Left renal pelvis (tissue), 4 donors: ENCODE measurements around the gene UNC93B1. TPM values are rescaled to one million over a fixed set of nuclear protein-coding genes. Genes with fewer than 3 reads are reported as not detected.

Source experiments
- DNase-seq, 4 donors: peaks; one replicate each; pipeline ENCODE4 v3.0.0-alpha.2; 2013; ENCODE audit warnings: low read depth in 4 of 4, low spot score in 3 of 4
- polyA plus RNA-seq, 4 donors: library from polyadenylated mRNA; unstranded; fragments of 120-200 nt; gene quantifications; one replicate each; pipeline ENCODE4 v1.2.1, GENCODE V29; 2013; ENCODE audit not compliant: insufficient read length in 4 of 4

UNC93B1 gene
- polyA plus RNA-seq, 4 donors: 7.9 to 15.2 (median 9.9) TPM

DNA sequence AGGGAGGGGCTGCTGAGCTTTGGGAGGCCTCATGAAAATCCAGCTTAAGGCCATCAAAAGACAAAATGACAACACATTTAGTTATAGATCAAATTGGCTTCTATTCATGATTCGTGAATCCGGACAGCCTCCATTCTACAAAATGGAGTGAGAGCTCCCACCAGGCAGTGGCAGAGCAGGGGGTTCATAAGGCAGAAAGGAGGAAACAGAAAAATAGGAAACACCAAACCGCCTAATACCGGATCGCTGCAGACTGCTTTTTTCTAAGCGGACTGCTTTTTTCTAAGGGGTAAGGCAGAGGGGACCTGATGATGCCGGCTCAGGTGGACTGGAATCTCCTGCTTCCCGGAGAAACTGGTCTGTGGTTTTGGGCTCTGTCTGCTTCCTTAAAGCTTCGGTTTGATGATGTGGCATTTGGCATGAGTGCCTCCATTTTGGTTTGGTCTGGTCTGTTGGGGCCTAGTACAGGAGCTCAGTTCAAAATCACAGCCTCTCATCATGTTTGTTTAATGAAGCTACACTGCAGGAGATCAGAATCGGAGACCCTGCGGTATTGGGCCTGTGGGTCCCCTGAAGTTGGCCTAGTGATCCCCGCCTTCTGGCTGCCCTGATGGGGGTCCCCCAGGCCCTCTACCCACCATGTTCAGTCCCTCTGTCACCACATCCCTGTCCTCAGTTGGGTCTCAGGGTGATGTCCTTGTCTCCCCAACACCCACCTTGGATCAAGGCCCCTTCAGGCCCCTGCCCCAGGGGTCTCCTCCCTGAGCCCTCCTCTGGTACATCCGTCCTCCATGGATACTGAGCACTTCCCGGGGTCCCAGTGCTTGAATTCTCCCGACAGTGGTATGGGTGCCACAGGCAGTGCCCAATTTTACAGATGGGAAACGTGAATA lies 7.4 kb upstream of the UNC93B1 start:
- DNase-seq: no peak

DNA sequence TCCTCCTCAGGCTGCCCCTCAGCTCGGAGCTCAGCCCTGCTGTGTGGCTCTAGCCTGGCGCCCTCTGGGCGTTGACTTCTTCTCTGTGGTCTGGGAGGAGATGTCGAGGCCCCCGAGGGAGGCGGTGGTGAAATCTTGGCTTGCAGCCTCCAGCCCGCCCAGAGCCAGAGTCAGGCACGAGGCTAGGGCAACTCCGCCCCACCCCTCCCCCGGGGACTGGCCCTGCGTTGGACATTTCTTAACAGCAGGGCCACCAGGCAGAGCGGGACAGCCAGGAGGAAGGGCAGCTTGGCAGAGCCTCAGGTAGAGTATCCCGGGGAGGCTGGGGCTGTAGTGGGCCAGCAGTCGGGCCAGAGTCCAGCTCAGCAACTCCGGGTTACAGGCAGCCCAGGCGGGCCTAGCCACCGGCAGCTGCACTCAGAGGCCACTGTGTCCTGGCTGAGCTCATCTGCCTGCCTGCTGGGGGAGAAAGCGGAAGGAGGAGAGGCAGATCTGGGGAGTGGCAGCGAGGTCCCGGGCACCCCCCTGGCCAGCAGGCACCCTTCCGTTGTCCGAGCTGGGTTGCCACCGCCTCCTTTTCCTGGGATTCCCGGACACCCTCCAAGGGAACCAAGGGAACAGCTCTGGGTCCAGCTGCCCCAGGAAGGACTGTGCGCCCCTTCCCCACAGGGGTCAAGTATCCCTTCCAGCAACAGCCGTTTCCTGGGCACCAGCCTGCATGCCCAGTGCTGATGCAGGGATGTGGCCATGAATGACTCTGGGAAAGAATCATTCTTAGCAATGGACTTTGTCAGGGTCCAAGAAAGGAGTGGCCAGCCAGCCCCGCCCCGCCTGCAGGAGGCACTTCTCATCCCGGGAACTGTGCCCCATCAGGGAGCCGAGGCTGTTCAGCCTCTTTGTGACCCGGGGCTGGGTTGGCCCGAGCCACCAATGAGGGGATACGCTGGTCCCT lies 6.5 kb upstream of the UNC93B1 start, which contains the start of gene ALDH3B1:
Gene ALDH3B1 (plus strand): TSS at position 238 of the 952 bp plus-strand sequence. CDS start 4,971 bp downstream, outside the sequence.
- DNase-seq: no peak

DNA sequence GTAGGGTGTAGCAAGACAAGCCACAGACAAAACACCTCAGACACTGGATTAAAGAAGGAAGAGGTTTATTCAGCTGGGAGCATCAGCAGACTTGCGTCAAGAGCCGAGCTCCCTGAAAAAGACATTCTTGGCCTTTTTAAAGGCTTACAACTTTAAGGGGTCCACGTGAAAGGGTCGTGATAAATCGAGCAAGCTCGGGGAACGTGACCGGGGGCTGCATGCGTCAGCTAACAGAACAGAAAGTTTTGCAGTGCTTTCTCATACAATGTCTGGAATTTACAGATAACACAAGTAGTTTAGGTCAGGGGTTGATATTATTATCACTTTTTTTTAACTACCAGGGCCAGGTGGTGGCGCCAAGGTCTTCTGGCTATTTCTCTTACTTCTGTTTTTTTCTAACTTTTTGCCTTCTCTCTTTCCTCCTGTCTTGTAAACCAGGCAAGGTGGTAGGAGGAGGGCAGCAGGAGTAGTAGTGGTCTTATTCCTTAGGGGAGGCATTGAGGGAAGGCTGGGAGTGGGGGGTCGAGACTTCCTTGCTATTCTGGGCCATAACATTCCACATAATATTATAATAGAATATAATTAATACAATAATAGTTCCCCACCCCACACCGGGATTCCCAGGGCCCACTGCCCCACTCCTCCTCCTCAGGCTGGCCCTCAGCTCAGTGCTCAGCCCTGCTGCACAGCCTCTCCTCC lies 5.6 kb upstream of the UNC93B1 start:
- DNase-seq: no peak

- no peak for DNase-seq
Measured at GRCh38 chr11:68008381-68009337, 4.8 kb upstream of the UNC93B1 start.

GRCh38 chr11:68007498-68008380 lies 3.8 kb upstream of the UNC93B1 start:
- no peak for DNase-seq

GRCh38 chr11:68006606-68007166 lies 2.8 kb upstream of the UNC93B1 start:
- DNase-seq: no peak

- no peak for DNase-seq
Measured at GRCh38 chr11:68004551-68005335, 846 bp upstream of the UNC93B1 start.

DNA sequence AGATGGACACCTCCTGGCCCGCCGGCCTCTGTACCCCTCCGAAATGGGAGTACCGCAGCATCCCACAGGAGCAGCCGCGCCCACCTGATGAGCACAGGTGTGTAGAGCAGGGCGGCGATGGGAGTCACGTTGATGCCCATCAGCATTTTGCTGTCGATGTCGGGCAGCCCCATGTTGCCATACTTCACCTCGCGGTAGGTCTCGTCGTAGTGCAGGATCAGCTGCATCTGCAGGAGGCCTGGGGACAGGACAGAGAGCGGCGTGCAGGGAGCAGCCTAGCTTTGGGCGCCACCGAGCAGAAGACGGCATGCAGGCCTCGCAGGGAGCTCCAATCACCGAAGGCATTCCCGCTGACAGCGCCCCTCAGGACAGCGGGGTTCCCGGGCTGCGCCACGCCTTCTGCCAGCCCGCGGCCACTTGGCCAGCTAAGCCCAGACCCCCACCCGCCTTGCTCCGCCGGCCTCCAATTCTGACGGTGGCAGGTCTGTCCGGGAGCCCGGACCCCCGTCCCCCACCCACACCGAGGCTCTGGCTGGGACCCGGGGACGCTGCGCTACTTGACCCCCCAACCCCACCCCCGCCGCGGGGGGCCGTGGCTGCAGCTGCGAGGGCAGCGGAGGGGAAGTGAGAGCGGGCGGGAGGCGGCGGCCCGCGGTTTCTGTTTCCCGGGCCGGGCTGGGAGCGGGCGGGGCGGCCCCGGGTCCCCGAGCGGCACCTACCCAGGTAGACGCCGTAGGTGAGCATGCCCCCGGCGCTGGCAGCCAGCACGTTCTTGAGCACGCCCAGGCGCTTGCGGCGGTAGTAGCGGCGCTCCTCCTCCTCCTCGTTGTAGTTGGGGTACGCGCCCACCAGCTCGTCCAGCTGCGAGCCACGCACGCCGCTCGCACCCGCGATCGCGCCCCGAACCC lies 705 bp downstream of the UNC93B1 start:
- no peak for DNase-seq

DNA sequence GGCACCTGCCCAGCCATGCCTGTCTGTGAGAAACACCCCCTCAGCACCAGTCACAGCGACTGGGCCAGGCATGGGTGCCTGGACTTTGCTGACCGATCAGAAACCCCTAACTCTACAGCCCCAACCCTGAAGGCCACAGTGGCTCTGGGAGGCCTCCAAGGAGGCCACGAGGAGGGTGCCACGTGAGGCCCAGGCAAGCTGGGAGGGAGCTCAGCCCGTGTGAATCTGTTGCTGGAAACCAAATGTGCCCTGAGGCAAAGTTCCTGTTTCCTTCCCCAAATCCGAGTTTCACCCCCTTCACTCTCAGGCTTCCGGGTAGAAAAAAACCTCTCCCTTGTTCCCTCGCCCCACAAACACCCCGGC lies 1.3 kb downstream of the UNC93B1 start:
- no peak for DNase-seq

- DNase-seq: no peak
Measured at GRCh38 chr11:67999704-68000103, 4.2 kb downstream of the UNC93B1 start.

- no peak for DNase-seq
Measured at GRCh38 chr11:67999201-67999629, 4.7 kb downstream of the UNC93B1 start.

- no peak for DNase-seq
Measured at GRCh38 chr11:67998150-67999045, 5.5 kb downstream of the UNC93B1 start.

GRCh38 chr11:67997475-67997921 lies 6.4 kb downstream of the UNC93B1 start:
- no peak for DNase-seq

DNA sequence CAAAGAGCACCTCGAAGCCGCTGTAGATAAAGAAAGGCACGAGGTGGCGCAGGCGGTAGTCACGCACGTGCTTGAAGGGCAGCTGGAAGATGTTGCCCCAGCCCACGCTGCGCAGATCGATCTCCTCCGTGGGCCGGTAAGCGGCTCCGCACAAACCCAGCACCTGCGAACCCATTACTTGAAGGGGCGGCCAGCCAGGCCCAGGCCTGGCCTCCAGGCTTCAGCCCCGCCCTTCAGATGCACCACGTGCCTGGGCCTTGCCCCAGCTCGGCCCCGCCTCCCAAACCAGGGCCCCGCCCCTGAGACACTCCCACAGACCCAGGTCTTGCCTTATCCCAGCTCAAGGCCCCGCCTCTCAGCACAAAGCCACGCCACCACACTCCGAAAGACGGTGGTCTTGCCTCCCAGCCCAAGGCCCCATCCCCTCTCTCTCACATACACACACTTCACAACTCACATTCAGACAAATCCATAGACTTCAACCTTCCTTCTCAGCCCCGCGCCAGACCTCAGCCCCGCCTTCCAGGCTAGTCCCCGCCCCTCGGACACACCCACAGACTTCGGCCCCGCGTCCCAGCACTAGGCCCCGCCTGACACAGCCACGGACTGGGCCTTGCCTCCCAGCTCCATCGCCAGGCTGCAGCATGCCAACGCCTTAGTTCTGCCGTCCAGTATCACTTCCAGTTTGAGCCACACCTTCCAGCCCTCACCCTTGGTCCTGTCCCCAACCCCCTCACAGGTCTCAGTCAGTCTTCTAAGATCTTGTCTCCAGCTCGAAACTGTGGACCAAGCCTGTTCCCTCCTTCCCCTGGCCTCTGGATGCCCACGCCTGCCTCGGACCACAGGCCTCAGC lies 7.0 kb downstream of the UNC93B1 start:
- DNase-seq: no peak
